ENCODE measurements around the gene EEF1AKMT3.

EEF1AKMT3 gene

GRCh38 chr12:57772429-57773322, at the start of gene EEF1AKMT3:
Gene EEF1AKMT3, plus strand, starts transcription at chr12:57772614. Its CDS starts 111 bp downstream, at chr12:57772725.
- DNase-seq = no peak

DNA sequence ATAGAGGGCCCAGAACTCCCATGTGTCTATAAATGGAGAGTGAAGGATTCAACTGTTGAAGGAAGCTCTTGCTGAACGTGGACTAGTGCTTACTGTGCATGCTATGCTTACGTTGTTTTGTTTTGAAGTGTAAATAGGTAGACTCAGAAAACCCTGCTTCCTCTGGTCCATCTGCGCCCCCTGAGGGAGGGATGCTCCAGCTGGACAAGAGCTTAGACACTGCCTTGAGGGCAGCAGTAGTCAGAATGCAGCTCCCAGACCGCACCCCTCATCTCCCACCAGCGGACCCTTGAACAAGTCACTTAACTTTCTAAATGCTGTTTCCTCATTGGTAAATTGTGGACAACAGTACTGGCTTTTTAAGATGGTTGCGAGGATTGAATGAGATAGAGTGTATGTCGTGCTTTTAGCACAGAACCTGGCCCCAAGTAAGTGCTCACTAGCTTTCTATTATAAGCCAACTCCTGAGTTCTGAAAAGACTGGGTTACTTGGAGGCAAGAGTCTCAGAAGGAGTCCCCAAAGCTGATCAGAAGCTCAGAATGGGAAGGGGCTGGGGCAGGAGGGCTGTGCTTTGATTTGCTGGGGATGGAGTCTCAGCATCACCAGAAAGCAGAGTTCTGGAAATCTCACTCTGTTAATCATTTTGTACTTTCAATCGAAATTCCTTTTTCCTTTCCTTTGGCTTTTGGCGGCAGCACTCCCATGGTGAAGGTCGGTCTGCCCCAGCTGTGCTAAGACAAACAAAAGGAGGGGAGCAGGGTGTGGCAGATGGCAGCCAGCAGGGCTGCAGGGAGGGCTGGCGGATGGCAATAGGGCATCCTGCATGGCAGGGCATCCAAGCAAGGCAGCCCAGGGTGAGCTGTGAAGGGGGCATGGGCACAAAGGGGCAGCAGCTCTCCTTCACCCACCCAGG, 49.4 kb upstream of the EEF1AKMT3 start:
- no peak for DNase-seq

- DNase-seq = no peak
Measured at GRCh38 chr12:57723630-57723962, 48.8 kb upstream of the EEF1AKMT3 start.

DNA sequence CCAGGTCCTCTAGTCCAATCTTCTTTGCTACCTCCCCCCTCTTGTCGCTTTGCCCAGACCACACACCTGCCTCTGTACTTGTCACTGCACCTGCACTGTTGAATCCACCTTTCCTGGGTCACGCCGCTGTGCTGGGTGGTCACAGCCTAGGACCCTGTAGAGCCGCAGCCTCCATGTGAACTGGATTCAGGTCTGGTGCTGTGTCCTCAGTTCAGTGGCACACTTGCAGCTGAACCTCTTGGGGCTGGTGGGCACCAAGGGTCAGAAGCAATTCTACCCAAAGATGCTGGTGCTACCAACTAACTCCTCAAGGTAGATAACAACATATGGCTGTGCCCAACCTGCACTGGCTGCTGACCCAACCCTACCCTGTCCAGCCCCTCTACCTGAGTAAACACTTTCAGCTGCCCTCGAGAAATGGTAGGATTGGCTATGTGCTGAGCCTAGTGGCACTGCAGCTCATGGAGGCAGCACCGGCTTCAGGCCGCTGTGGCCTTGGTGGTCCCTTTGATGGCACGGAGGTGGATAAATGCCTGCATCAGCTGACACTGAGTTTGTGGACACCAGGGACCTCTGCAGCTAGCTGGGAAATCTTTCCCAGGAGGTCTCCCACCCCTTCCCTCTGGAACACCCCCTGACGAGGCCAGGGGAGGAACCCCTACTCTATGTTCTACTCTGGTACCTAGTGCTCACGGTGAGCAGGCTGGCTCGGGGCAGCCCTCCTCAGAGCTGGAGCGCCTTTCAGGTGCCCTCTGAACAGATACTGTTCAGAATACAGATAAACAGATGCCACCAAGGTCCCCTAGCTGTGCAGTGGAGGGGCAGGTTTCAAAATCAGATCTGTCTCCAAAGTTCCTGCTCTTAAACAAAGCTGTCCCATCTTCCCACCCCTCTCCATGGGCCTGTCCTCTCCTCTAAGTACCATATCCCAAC, 48.1 kb upstream of the EEF1AKMT3 start:
- no peak for DNase-seq

- DNase-seq = no peak
Measured at GRCh38 chr12:57724936-57725740, 47.3 kb upstream of the EEF1AKMT3 start.

DNA sequence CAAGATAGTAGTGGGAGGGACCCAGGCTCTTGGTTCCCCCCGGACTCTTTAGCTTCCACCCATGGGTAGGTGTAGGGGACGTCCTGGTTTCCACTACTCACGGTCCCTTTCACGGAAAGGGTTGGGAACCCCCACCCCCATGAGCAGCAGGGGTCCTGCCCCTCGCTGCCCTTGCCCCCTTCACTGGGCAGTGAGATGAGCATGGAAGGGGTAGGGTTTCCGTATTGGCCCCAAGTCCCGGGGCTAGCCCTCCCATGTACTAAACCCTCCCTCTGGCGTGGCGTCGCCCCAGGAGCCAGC, 46.6 kb upstream of the EEF1AKMT3 start:
- no peak for DNase-seq

GRCh38 chr12:57726151-57726883, 46.1 kb upstream of the EEF1AKMT3 start:
- DNase-seq = peak; percentile 44

DNA sequence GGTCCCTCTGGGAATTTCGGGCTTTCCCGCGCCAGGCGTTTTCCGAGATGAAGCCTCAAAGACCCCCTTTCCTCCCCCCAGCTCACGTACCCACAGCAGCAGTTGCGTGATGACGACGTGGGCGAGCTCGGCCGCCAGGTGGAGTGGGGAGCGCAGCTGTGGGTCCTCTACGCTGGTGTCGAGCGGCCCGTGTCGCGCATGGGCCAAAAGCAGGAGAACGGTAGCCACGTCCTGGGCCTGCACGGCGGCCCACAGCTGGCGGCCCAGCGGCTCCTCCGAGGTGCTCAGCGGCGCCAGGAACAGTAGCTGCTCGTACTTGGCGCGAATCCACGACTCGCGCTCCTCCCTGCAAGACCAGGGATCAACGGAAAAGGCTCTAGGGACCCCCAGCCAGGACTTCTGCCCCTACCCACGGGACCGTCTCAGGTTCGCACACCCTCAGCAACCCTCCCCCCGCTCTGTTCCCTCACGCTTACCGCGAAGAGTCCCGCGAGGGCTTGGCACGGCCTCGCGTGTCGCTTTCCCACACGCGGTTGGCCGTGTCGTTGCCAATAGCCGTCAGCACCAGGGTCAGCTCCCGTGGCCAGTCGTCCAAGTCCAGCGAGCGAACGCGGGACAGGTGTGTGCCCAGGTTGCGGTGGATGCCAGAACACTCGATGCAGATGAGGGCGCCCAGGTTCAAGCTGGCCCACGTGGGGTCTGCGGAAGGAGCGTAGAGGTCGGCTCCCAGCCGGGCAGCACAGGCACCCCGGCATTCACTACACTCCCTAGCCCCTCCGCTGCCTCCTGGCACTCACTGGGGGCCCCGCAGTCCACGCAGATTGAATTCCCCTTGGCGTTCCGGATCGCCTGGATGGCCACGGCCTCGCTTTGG, 45.3 kb upstream of the EEF1AKMT3 start:
- no peak for DNase-seq

DNA sequence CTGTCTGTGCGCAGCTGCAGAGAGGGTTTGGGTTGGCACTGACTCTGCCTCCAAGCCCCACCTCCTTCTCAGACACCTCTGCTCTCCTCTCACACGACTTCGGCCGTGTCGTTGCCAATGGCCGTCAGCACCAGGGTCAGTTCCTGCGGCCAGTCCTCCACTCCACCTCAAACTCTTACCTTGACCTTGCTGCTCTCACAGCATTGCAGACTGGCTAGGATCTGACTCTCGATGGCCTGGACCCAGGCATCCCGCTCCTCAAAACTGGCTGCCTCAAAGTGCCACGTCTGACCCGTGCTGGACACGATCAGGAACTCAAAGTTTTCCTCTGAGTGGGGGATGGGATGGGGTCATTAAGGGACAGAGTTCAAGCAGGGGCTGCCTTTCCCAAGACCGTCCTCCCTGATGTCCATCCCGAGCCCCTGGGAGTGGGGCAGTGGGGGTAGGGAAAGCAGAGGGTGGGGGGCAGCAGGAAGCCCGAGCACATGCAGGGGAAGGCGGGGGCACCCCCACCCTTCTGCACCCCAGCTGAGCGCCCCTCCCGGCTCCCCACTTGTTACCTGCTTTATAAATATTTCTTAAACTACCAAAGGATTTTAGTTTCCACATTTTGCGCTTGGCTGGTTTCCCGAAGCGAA, 44.5 kb upstream of the EEF1AKMT3 start:
- DNase-seq = no peak

GRCh38 chr12:57729321-57729844, 43.0 kb upstream of the EEF1AKMT3 start:
- no peak for DNase-seq

DNA sequence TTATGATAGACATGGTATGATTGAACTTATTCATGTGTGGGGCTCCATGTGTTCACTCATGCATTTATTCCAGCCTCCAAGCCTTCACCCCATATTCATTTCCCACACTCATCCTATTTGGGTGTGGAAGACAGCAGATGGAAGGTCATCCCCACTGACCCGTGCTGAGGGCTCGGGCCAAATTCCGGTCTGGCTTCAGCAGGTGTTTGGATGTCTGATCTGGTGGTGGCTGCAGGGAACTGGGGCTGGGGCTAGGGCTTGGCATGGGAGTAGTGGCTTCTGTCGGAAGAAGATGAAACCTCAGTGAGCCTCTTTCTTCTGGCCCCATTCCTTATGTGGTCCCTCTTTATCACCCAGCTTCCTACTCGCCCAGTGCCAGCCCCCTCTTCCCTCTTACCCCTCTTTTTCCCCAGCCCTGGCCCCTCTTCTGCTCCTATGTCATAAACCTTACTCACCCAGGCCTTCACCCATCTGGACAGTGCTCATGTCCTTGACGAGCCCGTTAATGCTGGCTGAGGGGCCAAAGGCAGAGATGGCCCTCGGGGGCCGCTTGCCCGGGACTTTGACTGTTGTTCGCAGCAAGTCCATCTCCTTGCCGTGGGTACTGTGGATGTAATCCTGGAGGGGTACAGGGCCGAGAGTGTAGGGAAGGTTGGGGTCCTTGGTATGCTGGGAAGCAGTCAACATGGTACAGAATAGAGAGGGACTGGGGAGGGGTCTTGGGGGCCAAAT, 41.9 kb upstream of the EEF1AKMT3 start:
- DNase-seq = no peak

GRCh38 chr12:57731411-57732080, 40.9 kb upstream of the EEF1AKMT3 start:
- no peak for DNase-seq

GRCh38 chr12:57732270-57732669, 40.1 kb upstream of the EEF1AKMT3 start:
- no peak for DNase-seq

DNA sequence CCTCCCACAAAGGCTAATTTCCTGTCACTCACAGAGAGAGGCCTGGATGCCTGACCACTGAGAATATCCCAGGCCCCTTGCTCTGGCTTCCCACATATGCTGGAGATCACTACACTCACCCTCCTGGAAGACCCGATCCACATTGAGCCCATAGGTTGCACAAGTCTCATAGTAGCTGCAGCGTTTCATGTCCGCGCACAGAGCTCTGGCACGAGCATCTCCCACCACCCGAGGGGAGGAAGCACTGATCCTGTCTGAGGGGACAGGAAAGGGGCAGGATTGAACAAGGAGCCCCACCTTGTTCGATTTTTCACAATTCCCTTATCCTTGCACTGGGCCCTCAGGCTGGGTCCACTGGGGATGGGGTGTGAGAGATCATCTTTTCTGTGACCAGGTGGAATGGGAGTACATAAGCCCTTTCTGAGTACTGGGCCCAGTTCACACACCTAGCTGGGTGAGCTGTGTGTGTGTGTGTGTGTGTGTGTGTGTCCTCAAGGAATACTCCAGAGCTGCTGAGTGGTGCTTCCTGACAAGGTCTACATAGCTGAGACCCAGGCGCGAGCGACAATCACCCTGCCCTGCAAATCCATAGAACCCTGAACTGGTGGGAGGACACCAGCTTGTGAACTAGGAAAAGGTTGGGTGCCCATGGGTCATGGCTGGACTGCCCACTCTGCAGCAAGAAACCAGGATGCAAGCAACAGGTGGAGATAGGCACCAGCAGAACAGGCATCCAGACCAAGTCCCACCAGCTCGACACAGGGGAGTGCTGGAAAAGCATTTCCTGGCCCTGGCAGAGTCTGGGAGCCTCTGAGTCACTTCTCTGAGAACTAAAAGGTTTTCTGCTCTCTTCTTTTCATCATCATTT, 39.5 kb upstream of the EEF1AKMT3 start:
- DNase-seq = no peak

DNA sequence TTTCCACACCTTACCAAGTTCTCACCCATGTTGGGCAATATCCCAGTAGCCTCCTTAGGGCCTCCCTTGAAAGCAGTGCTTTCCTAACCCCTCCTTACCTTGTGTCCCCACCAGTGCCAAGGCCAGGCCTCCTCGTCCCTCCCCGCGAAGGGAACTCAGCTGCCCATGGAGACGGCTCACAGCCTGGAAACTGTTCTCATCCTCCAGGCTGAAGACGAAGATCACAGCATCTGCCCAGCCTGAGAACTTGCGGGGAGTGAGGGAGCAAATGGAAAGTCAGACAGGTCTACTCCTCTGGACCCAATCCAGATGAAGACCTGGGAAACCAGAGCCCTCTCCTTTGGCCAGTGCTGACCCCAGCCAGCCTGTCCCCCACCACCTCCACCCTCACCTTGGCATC, 38.5 kb upstream of the EEF1AKMT3 start:
- no peak for DNase-seq

GRCh38 chr12:57734591-57734990, 37.8 kb upstream of the EEF1AKMT3 start:
- DNase-seq = no peak

DNA sequence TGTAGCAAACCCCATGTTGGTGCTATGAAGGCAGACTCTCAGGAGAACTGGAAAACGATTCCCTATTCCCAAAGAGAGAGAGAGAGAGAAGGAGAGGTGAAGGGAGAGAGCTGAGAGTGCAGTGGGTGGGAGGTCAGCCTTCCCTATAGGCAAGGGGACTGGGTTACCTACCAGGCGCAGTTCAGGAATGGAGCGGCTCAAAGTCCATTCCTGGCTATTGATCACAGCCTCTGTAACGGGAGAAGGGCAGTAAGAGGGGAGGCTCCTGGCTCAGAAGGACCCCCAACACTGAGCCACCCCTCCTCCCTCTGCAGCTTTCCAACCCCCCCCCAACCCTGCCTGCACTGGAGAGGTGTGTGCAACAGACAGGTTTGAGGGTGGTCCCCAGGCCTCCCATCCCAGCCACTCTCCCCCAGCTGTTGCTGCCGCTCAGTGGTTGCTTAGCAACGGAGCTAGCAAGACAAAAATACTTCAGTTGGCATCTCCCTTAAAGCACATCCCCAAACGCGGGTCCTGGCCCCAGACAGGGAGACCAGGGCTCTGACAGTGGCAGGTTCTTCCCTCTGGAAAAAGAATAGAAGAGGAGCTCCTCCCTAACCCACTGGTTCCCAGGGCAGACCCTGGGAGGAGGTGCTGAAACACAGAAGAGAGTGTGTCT, 37.1 kb upstream of the EEF1AKMT3 start:
- no peak for DNase-seq

Measured in activated CD8-positive, alpha-beta memory T cell treated with anti-CD3 and anti-CD28 coated beads, Interleukin-2, amount 50 U/mL, for 4 hours (primary cell).